DOHH2 (cell line): ENCODE results near the gene SYNDIG1.

Experiments
- H3F3A ChIP-seq: fragments of 200-600 bp; sonication (generic), shearing (Covaris generic); 2 replicates; pipeline ENCODE4 v1.6.0; 2016; ENCODE audit warnings: antibody characterized with exemption, mild to moderate bottlenecking; ENCODE audit not compliant: control insufficient read depth, insufficient read depth
- H3K27ac ChIP-seq: fragments of 200-600 bp; sonication (generic); 2 replicates; pipeline ENCODE4 v1.5.1; 2014; ENCODE audit warnings: low read depth, mild to moderate bottlenecking, low read length, moderate library complexity
- H3K27me3 ChIP-seq: fragments of 200-600 bp; sonication (generic); 2 replicates; pipeline ENCODE4 v1.6.1; 2014; ENCODE audit warnings: mild to moderate bottlenecking, low read length, mixed read lengths; ENCODE audit not compliant: control insufficient read depth
- H3K36me3 ChIP-seq: fragments of 200-600 bp; sonication (generic); 2 replicates; pipeline ENCODE4 v1.6.1; 2014; ENCODE audit warnings: mild to moderate bottlenecking, low read length, moderate library complexity, mixed read lengths; ENCODE audit not compliant: control insufficient read depth
- H3K4me1 ChIP-seq: fragments of 200-600 bp; sonication (generic); 2 replicates; pipeline ENCODE4 v1.6.1; 2014; ENCODE audit warnings: mild to moderate bottlenecking, low read length, mixed read lengths; ENCODE audit not compliant: control insufficient read depth
- H3K4me2 ChIP-seq: fragments of 200-600 bp; sonication (generic); 2 replicates; pipeline ENCODE4 v1.6.0; 2014; ENCODE audit warnings: mild to moderate bottlenecking, low read length, moderate library complexity
- H3K4me3 ChIP-seq: fragments of 200-600 bp; sonication (generic); 2 replicates; pipeline ENCODE4 v1.5.1; 2014; ENCODE audit warnings: mild to moderate bottlenecking, low read length, mixed read lengths
- H3K79me2 ChIP-seq: fragments of 200-600 bp; sonication (generic); 2 replicates; pipeline ENCODE4 v1.6.1; 2014; ENCODE audit warnings: mild to moderate bottlenecking, low read length, mixed read lengths; ENCODE audit not compliant: control insufficient read depth
- H3K9me2 ChIP-seq: fragments of 200-600 bp; sonication (generic); replicated peaks from 2 replicates; pipeline ENCODE4 v1.6.1; 2014; ENCODE audit warnings: mild to moderate bottlenecking, low read length, mixed read lengths; ENCODE audit not compliant: control insufficient read depth
- H3K9me3 ChIP-seq: fragments of 200-600 bp; sonication (generic); 2 replicates; pipeline ENCODE4 v1.6.1; 2014; ENCODE audit warnings: antibody characterized with exemption, low read length, mixed read lengths; ENCODE audit not compliant: control insufficient read depth, insufficient read depth
- H4K20me1 ChIP-seq: fragments of 200-600 bp; sonication (generic); 2 replicates; pipeline ENCODE4 v1.6.0; 2014; ENCODE audit warnings: low read depth, mild to moderate bottlenecking, antibody characterized with exemption, low read length, moderate library complexity; ENCODE audit not compliant: control insufficient read depth, insufficient read depth
- EZH2phosphoT487 ChIP-seq: fragments of 200-600 bp; sonication (generic); IDR thresholded peaks from 2 replicates; pipeline ENCODE4 v1.6.1; 2017; ENCODE audit warnings: borderline replicate concordance, mild to moderate bottlenecking, antibody characterized with exemption, low read length, moderate library complexity, mixed read lengths
- TF ChIP-seq, protein P1 (sequence below): fragments of 200-600 bp; sonication (generic); IDR thresholded peaks from one replicate; pipeline ENCODE4 v1.5.1; 2014; ENCODE audit warnings: antibody characterized with exemption, mild to moderate bottlenecking, low read depth, low read length; ENCODE audit not compliant: poor library complexity, severe bottlenecking

Gene SYNDIG1

DNA sequence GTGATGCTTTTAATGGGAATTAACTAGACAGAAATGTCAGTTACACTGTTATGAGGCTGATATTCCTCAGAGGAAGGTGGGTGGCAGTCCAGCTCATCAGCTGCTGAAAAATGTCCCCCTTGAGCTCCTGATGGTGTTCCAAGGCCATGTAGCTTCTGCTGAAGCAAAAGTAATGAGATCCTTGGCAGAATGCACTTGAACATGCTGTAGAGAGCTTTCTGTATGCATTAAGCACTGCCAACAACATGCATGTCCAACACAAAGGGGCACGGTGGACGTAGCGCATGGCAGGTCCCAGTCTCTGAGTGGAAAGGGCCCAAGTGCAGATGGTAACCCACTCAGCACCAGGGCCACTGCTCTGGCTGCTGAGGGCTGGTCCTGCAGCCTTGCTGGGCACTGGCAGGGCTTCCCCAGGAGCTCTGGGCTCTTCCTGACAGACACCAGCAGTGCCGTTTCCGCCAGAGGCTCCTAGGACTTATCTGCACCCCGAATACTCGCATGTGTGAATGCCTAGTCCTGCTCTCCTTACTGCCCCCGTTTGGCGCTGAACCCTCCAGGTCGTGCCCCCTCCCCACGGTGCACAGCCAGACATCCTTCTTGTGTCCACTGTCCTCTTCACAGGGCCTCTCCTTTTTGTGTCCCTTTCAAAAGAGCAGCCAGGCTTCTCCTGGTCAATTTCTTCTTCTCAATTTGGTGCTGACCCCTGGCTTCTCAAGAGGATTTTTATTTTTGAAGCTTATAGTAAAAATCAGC lies 18.6 kb upstream of the SYNDIG1 start:
- H3K9me2 ChIP-seq, result no peaks in the 10 kb centered on the region
- TF ChIP-seq, protein P1, sequence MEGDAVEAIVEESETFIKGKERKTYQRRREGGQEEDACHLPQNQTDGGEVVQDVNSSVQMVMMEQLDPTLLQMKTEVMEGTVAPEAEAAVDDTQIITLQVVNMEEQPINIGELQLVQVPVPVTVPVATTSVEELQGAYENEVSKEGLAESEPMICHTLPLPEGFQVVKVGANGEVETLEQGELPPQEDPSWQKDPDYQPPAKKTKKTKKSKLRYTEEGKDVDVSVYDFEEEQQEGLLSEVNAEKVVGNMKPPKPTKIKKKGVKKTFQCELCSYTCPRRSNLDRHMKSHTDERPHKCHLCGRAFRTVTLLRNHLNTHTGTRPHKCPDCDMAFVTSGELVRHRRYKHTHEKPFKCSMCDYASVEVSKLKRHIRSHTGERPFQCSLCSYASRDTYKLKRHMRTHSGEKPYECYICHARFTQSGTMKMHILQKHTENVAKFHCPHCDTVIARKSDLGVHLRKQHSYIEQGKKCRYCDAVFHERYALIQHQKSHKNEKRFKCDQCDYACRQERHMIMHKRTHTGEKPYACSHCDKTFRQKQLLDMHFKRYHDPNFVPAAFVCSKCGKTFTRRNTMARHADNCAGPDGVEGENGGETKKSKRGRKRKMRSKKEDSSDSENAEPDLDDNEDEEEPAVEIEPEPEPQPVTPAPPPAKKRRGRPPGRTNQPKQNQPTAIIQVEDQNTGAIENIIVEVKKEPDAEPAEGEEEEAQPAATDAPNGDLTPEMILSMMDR, result no peak
- no peak for TF ChIP-seq EZH2phosphoT487
- no peaks in the 10 kb centered on the region for H3K9me3 ChIP-seq
- H3F3A ChIP-seq, result no peaks in the 10 kb centered on the region
- H3K27me3 ChIP-seq, result no peaks in the 10 kb centered on the region
- H3K4me1 ChIP-seq, result no peaks in the 10 kb centered on the region
- H4K20me1 ChIP-seq, result no peaks in the 10 kb centered on the region
- no peaks in the 10 kb centered on the region for H3K79me2 ChIP-seq
- no peak overlapping the region for H3K27ac ChIP-seq
- H3K4me3 ChIP-seq, result no peak overlapping the region
- no peaks in the 10 kb centered on the region for H3K36me3 ChIP-seq
- no peak overlapping the region for H3K4me2 ChIP-seq

DNA sequence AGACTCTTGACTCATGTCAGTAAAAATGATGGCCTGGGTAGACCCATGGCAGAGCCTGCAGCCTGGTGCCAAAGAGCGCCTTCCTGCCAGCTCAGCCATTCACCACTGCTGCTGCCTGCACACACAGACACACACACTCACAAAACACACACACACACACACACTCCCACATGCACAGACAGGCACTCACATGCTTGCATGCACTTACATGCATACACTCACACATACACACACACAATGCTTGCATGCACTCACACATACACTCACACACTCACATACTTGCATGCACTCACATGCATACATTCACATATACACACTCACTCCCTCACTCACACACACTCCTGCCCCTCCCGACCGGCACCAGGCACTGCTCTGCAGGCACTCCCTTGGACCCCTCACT lies 18.0 kb upstream of the SYNDIG1 start:
- Histone ChIP-seq H3K9me2 (no peaks in the 10 kb centered on the region), H3K79me2 (no peaks in the 10 kb centered on the region), H3K4me1 (no peaks in the 10 kb centered on the region), H3K27me3 (no peaks in the 10 kb centered on the region), H3K9me3 (no peaks in the 10 kb centered on the region), H3K4me2 (no peak overlapping the region), H3K36me3 (no peaks in the 10 kb centered on the region), H4K20me1 (no peaks in the 10 kb centered on the region), H3K4me3 (no peak overlapping the region), H3K27ac (no peak overlapping the region), H3F3A (no peaks in the 10 kb centered on the region)
- TF ChIP-seq EZH2phosphoT487, result no peak
- TF ChIP-seq, protein P1, result no peak

DNA sequence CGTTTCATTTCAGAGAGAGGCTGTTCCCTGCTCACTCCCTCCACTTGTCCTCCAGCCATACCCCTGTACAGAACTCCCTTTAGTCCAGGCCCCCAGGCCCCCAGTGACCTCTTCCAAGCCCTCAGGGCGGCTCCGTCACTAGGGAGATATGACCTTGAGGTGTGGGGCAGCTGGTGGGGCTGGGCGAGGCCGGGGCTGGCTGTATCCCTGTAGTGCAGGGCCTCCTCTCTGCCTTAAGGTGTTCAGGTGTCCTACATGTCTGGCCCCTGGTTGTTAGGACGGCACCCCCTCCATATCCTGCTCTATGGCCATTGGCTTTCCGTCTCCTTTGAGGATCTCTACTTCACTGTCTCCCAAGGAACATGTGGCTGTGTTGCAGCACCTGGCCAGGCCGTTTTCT lies 17.4 kb upstream of the SYNDIG1 start:
- Histone ChIP-seq H3K4me3 (no peak overlapping the region), H3K27me3 (no peaks in the 10 kb centered on the region), H3K27ac (no peak overlapping the region), H3K9me3 (no peaks in the 10 kb centered on the region), H3F3A (no peaks in the 10 kb centered on the region), H4K20me1 (no peaks in the 10 kb centered on the region), H3K4me2 (no peak overlapping the region), H3K79me2 (no peaks in the 10 kb centered on the region), H3K36me3 (no peaks in the 10 kb centered on the region), H3K4me1 (no peaks in the 10 kb centered on the region), H3K9me2 (no peaks in the 10 kb centered on the region)
- TF ChIP-seq, protein P1, result no peak
- TF ChIP-seq EZH2phosphoT487, result no peak
